Common myeloid progenitor, CD34-positive (primary cell): ENCODE measurements around the gene RPL19. TPM values are rescaled to one million over a fixed set of nuclear protein-coding genes. Genes with fewer than 3 reads are reported as not detected.

Experiments
- CTCF ChIA-PET: fragments of 350-600 bp; sonication (Branson Sonifier 250); formaldehyde crosslinking; loops from one replicate; lab custom pipeline; 2021; ENCODE audit warnings: antibody characterized with exemption; lab: Charles Lee
- POLR2A ChIA-PET: fragments of 350-600 bp; sonication (Branson Sonifier 250); formaldehyde crosslinking; loops from one replicate; lab custom pipeline; 2021; ENCODE audit warnings: antibody characterized with exemption; lab: Charles Lee
- DNase-seq, 3 donors: peaks; one replicate each; pipeline versions ENCODE4 v3.0.0 to v3.0.0-alpha.2; 2013
- H3K27ac ChIP-seq, 2 experiments: 1 replicate in 1 of 2; 2 replicates in 1 of 2; pipeline ENCODE4 v1.7.0; 2013; ENCODE audit warnings: inconsistent platforms in 2 of 2, low read length in 2 of 2, mild to moderate bottlenecking in 2 of 2, low read depth in 1 of 2, moderate library complexity in 1 of 2; ENCODE audit not compliant: severe bottlenecking in 2 of 2, insufficient read depth in 1 of 2, poor library complexity in 1 of 2
- H3K27me3 ChIP-seq, 5 experiments: replicated peaks in 2 of 5; 1 replicate in 3 of 5; 2 replicates in 2 of 5; pipeline versions ENCODE4 v1.6.1 to v1.7.0; 2013; ENCODE audit warnings: low read length in 4 of 5, mild to moderate bottlenecking in 2 of 5, moderate library complexity in 2 of 5, inconsistent platforms in 1 of 5; ENCODE audit not compliant: insufficient read depth in 5 of 5, control insufficient read depth in 4 of 5
- H3K36me3 ChIP-seq, 4 experiments: 1 replicate in 2 of 4; 2 replicates in 2 of 4; pipeline versions ENCODE4 v1.6.1 to v1.7.0; 2013; ENCODE audit warnings: low read length in 3 of 4, control low read depth in 1 of 4, mild to moderate bottlenecking in 1 of 4; ENCODE audit not compliant: control insufficient read depth in 4 of 4, insufficient read depth in 4 of 4
- H3K4me1 ChIP-seq, 4 experiments: 1 replicate in 3 of 4; 2 replicates in 1 of 4; pipeline versions ENCODE4 v1.6.1 to v1.7.1; 2013; ENCODE audit warnings: low read length in 3 of 4, mild to moderate bottlenecking in 3 of 4, control low read depth in 1 of 4, inconsistent platforms in 1 of 4, moderate library complexity in 1 of 4; ENCODE audit not compliant: control insufficient read depth in 4 of 4, insufficient read depth in 4 of 4; ENCODE audit errors: control extremely low read depth in 1 of 4
- H3K4me3 ChIP-seq, 7 experiments: 1 replicate in 4 of 7; 2 replicates in 3 of 7; pipeline versions ENCODE4 v1.5.1 to v1.7.0; 2013; ENCODE audit warnings: mild to moderate bottlenecking in 7 of 7, low read length in 6 of 7, moderate library complexity in 6 of 7, inconsistent platforms in 2 of 7, low read depth in 2 of 7, control low read depth in 1 of 7; ENCODE audit not compliant: insufficient read depth in 4 of 7, control insufficient read depth in 1 of 7; ENCODE audit errors: extremely low read depth in 1 of 7
- H3K9me3 ChIP-seq, 5 experiments: 1 replicate in 4 of 5; 2 replicates in 1 of 5; pipeline versions ENCODE4 v1.6.1 to v1.7.1; 2013; ENCODE audit warnings: low read length in 4 of 5, mild to moderate bottlenecking in 2 of 5, inconsistent platforms in 1 of 5, low read depth in 1 of 5, moderate library complexity in 1 of 5; ENCODE audit not compliant: control insufficient read depth in 4 of 5, insufficient read depth in 2 of 5; ENCODE audit errors: control extremely low read depth in 1 of 5
- WGBS: methylation state at CpG from one replicate; pipeline ENCODE4 v1.1.5; 2013; ENCODE audit not compliant: insufficient coverage; 5-methylcytosine and 5-hydroxymethylcytosine counted together
- polyA plus RNA-seq: library from polyadenylated mRNA; unstranded; fragments of 120-200 nt; gene quantifications from one replicate; pipeline ENCODE4 v1.2.1, GENCODE V29; 2013

The RPL19 gene
- polyA plus RNA-seq, result 5,428 TPM

- peak; percentile 24 to 55 (median 45) for DNase-seq
- peak within 1 kb of the TSS; percentile 100 for H3K27ac ChIP-seq
These were observed at the start of gene RPL19 for GRCh38 chr17:39200070-39200879. RPL19 (plus strand) TSS chr17:39200283; CDS start chr17:39200345, 62 bp downstream.

GRCh38 chr17:39150795-39151149 is 49.3 kb upstream of the RPL19 start:
- H3K4me1 ChIP-seq, result peaks cover 2 to 26% (median 24%) of the 10 kb centered on the region in 4 experiments
- 0% methylated on average over 1 of the region's 5 CpGs for WGBS
- CTCF ChIA-PET, result interaction anchor here (1.2 to 7.1 kb wide), 4 partner anchors 15 to 199 kb away, joined by 3 to 96 read pairs (median 10); partner anchors contain the start of gene ARL5C

More at GRCh38 chr17:39200070-39200879, at the start of gene RPL19:
- Histone ChIP-seq H3K27me3 (no peaks in the 10 kb centered on the region), H3K36me3 (peaks cover 17 to 40% (median 33%) of the 10 kb centered on the region in 4 experiments), H3K9me3 (no peaks in the 10 kb centered on the region), H3K4me3 (peak within 1 kb of the TSS; percentile 80 to 100 (median 89)), H3K4me1 (peaks cover 7 to 65% (median 54%) of the 10 kb centered on the region in 4 experiments)
- ChIA-PET CTCF (interaction anchor here (0.6 to 13.9 kb wide), 6 partner anchors 9 to 223 kb away, joined by 3 to 425 read pairs (median 3); no protein-coding TSS in a partner anchor), POLR2A (interaction anchor here (0.8 to 1.5 kb wide), 3 partner anchors 8 to 17 kb away, joined by 3 to 6 read pairs (median 3); no protein-coding TSS in a partner anchor)
- WGBS, result 0% methylated on average over 36 of the region's 52 CpGs

GRCh38 chr17:39151150-39151942 is 48.7 kb upstream of the RPL19 start, which contains the start of gene PLXDC1:
PLXDC1 (minus strand) TSS chr17:39151637; CDS start chr17:39151437, 200 bp downstream.
- CTCF ChIA-PET, result interaction anchor here (0.8 to 7.1 kb wide), 9 partner anchors 14 to 200 kb away, joined by 3 to 96 read pairs (median 5); partner anchors contain the start of gene ARL5C
- Histone ChIP-seq H3K27me3 (peaks cover 0 to 45% (median 28%) of the 10 kb centered on the region in 5 experiments), H3K4me3 (peak within 1 kb of the TSS in 4 of 7 experiments; percentile 44 to 100 (median 97)), H3K27ac (no peak within 1 kb of the TSS), H3K4me1 (peaks cover 2 to 26% (median 24%) of the 10 kb centered on the region in 4 experiments), H3K36me3 (no peaks in the 10 kb centered on the region), H3K9me3 (no peaks in the 10 kb centered on the region)
- POLR2A ChIA-PET, result no interaction called here
- under 1% methylated on average over 31 of the region's 68 CpGs for WGBS
- peak in 1 of 3 donors; percentile 23 for DNase-seq

More at GRCh38 chr17:39150795-39151149, 49.3 kb upstream of the RPL19 start:
- H3K36me3 ChIP-seq, result no peaks in the 10 kb centered on the region
- peaks cover 0 to 45% (median 28%) of the 10 kb centered on the region in 5 experiments for H3K27me3 ChIP-seq
- peak overlapping the region in 3 of 7 experiments; percentile 40 to 63 (median 53) for H3K4me3 ChIP-seq
- POLR2A ChIA-PET, result no interaction called here
- H3K9me3 ChIP-seq, result no peaks in the 10 kb centered on the region
- no peak for DNase-seq
- H3K27ac ChIP-seq, result no peak overlapping the region

GRCh38 chr17:39151943-39152818 is 47.9 kb upstream of the RPL19 start:
- Histone ChIP-seq H3K4me1 (peaks cover 2 to 26% (median 24%) of the 10 kb centered on the region in 4 experiments), H3K9me3 (no peaks in the 10 kb centered on the region), H3K4me3 (peak overlapping the region in 6 of 7 experiments; percentile 44 to 100 (median 98)), H3K36me3 (no peaks in the 10 kb centered on the region), H3K27ac (no peak overlapping the region), H3K27me3 (peaks cover 0 to 45% (median 28%) of the 10 kb centered on the region in 5 experiments)
- ChIA-PET CTCF (interaction anchor here (0.6 to 7.1 kb wide), 24 partner anchors 13 to 354 kb away, joined by 3 to 96 read pairs (median 4); partner anchors contain the start of genes ARL5C and LASP1NB), POLR2A (interaction anchor here (0.7 to 2.1 kb wide), 3 partner anchors 13 to 135 kb away, joined by 5 to 7 read pairs (median 6); no protein-coding TSS in a partner anchor)
- WGBS, result 1% methylated on average over 20 of the region's 25 CpGs
- peak in 2 of 3 donors; percentile 19 to 23 for DNase-seq

- Histone ChIP-seq H3K27me3 (peaks cover 0 to 37% (median 28%) of the 10 kb centered on the region in 5 experiments), H3K9me3 (no peaks in the 10 kb centered on the region), H3K36me3 (no peaks in the 10 kb centered on the region), H3K4me3 (peak overlapping the region; percentile 91 to 100 (median 97)), H3K27ac (peak overlapping the region in 1 of 2 experiments; percentile 58), H3K4me1 (peaks cover 2 to 26% (median 24%) of the 10 kb centered on the region in 4 experiments)
- peak; percentile 86 to 91 (median 91) for DNase-seq
- WGBS, result 0% methylated on average over 5 of the region's 16 CpGs
- CTCF ChIA-PET, result interaction anchor here (0.6 to 7.1 kb wide), 29 partner anchors 12 to 378 kb away, joined by 3 to 96 read pairs (median 4); partner anchors contain the start of genes ARL5C, FBXO47 and LASP1NB
- POLR2A ChIA-PET, result interaction anchor here (0.9 to 2.1 kb wide), 5 partner anchors 9 to 285 kb away, joined by 3 to 9 read pairs (median 6); no protein-coding TSS in a partner anchor
These were observed 46.5 kb upstream of the RPL19 start for GRCh38 chr17:39153599-39154051.
